Neural cell (in vitro differentiated cells): ENCODE data around the gene CUL3. TPM values are rescaled to one million over a fixed set of nuclear protein-coding genes. Genes with fewer than 3 reads are reported as not detected.

Experiments used
- H2AFZ ChIP-seq: fragments of 200-600, 300-800 bp; sonication (generic), shearing (Covaris generic); 2 replicates; pipeline ENCODE4 v1.6.0; 2014; ENCODE audit warnings: low read depth, mild to moderate bottlenecking, antibody characterized with exemption, low read length, moderate library complexity
- H3F3A ChIP-seq: fragments of 200-600 bp; shearing (Covaris generic); 2 replicates; pipeline ENCODE4 v1.6.1; 2016; ENCODE audit warnings: mild to moderate bottlenecking, moderate library complexity, mixed read lengths, antibody characterized with exemption, low read length; ENCODE audit not compliant: insufficient read depth, poor library complexity, severe bottlenecking
- H3K27ac ChIP-seq: fragments of 200-600, 300-800 bp; sonication (generic), shearing (Covaris generic); 2 replicates; pipeline ENCODE4 v1.5.1; 2014; ENCODE audit warnings: mild to moderate bottlenecking, low read length, moderate library complexity
- H3K27me3 ChIP-seq: fragments of 300-800, 200-600 bp; sonication (generic), shearing (Covaris generic); 2 replicates; pipeline ENCODE4 v1.6.0; 2014; ENCODE audit warnings: mild to moderate bottlenecking, low read depth, low read length, moderate library complexity; ENCODE audit not compliant: insufficient read depth
- H3K36me3 ChIP-seq: fragments of 300-800, 200-600 bp; sonication (generic), shearing (Covaris generic); 2 replicates; pipeline ENCODE4 v1.5.1; 2014; ENCODE audit warnings: mild to moderate bottlenecking, antibody characterized with exemption, low read length, moderate library complexity; ENCODE audit not compliant: insufficient read depth
- H3K4me2 ChIP-seq: fragments of 300-800, 200-600 bp; sonication (generic), shearing (Covaris generic); 2 replicates; pipeline ENCODE4 v1.6.0; 2014; ENCODE audit warnings: mild to moderate bottlenecking, low read length
- H3K4me3 ChIP-seq: fragments of 300-800, 200-600 bp; sonication (generic), shearing (Covaris generic); 2 replicates; pipeline ENCODE4 v1.5.1; 2014; ENCODE audit warnings: mild to moderate bottlenecking, low read length, moderate library complexity
- H3K79me2 ChIP-seq: fragments of 200-600 bp; shearing (Covaris generic); replicated peaks from 2 replicates; pipeline ENCODE4 v1.6.0; 2014; ENCODE audit warnings: mild to moderate bottlenecking, low read length, moderate library complexity; ENCODE audit not compliant: insufficient read depth
- H3K9ac ChIP-seq: fragments of 300-800, 200-600 bp; sonication (generic), shearing (Covaris generic); 2 replicates; pipeline ENCODE4 v1.6.1; 2016; ENCODE audit warnings: mild to moderate bottlenecking, low read length, mixed read lengths
- H3K9me2 ChIP-seq: fragments of 200-600 bp; shearing (Covaris generic); 2 replicates; pipeline ENCODE4 v1.6.1; 2016; ENCODE audit warnings: mild to moderate bottlenecking, low read length, mixed read lengths; ENCODE audit not compliant: insufficient read depth
- H3K9me3 ChIP-seq: fragments of 200-600, 300-800 bp; sonication (generic), shearing (Covaris generic); 2 replicates; pipeline ENCODE4 v1.6.1; 2016; ENCODE audit warnings: mild to moderate bottlenecking, mixed run types, low read length, moderate library complexity, mixed read lengths
- H4K20me1 ChIP-seq: fragments of 200-600 bp; shearing (Covaris generic); 2 replicates; pipeline ENCODE4 v1.6.1; 2016; ENCODE audit warnings: mild to moderate bottlenecking, mixed run types; ENCODE audit not compliant: insufficient read depth
- EP300 ChIP-seq: fragments of 450-650 bp; conservative IDR thresholded peaks from 2 replicates; pipeline ENCODE4 v1.6.1; 2014; ENCODE audit warnings: antibody characterized with exemption, mild to moderate bottlenecking, moderate library complexity; ENCODE audit not compliant: poor library complexity, severe bottlenecking
- EZH2 ChIP-seq: fragments of 200-600, 300-800 bp; shearing (Covaris generic), sonication (generic); IDR thresholded peaks from 2 replicates; pipeline ENCODE4 v1.6.1; 2014; ENCODE audit warnings: antibody characterized with exemption, low read length, borderline replicate concordance, mild to moderate bottlenecking; ENCODE audit not compliant: insufficient read depth, poor library complexity, severe bottlenecking
- MXI1 ChIP-seq: fragments of 450-650 bp; conservative IDR thresholded peaks from 2 replicates; pipeline ENCODE4 v1.6.1; 2014; ENCODE audit warnings: antibody characterized with exemption, mild to moderate bottlenecking; ENCODE audit not compliant: poor library complexity, severe bottlenecking
- POLR2AphosphoS5 ChIP-seq: IDR thresholded peaks from 2 replicates; pipeline ENCODE4 v1.6.1; 2012
- RAD21 ChIP-seq: fragments of 450-650 bp; conservative IDR thresholded peaks from 2 replicates; pipeline ENCODE4 v1.6.1; 2014; ENCODE audit warnings: antibody characterized with exemption, mild to moderate bottlenecking, moderate library complexity
- REST ChIP-seq: IDR thresholded peaks from 2 replicates; pipeline ENCODE4 v1.6.1; 2012; ENCODE audit warnings: borderline replicate concordance
- SMC3 ChIP-seq: fragments of 450-650 bp; conservative IDR thresholded peaks from 2 replicates; pipeline ENCODE4 v1.6.1; 2014; ENCODE audit warnings: antibody characterized with exemption, mild to moderate bottlenecking, moderate library complexity; ENCODE audit not compliant: poor library complexity
- TAF1 ChIP-seq: IDR thresholded peaks from 2 replicates; pipeline ENCODE4 v1.6.1; 2012; ENCODE audit warnings: low read depth
- polyA plus RNA-seq: library from polyadenylated mRNA; depleted of rRNA; stranded (reverse); fragments of >200 nt; gene quantifications from 2 replicates; pipeline ENCODE4 v1.2.3, GENCODE V29; 2014
- TF ChIP-seq, protein P1 (sequence below): fragments of 450-650 bp; IDR thresholded peaks from 2 replicates; pipeline ENCODE4 v1.5.1; 2014; ENCODE audit warnings: antibody characterized with exemption, mild to moderate bottlenecking, moderate library complexity; ENCODE audit not compliant: poor library complexity, severe bottlenecking

Gene CUL3
- polyA plus RNA-seq, 1 donor from 2014 or later, result 53.9 TPM

GRCh38 chr2:224432003-224432579 lies 153.1 kb downstream of the CUL3 start:
- no peaks in the 10 kb centered on the region for H3K27me3 ChIP-seq
- H2AFZ ChIP-seq, result no peak overlapping the region
- TF ChIP-seq TAF1, result no peak
- TF ChIP-seq RAD21, result no peak
- TF ChIP-seq EP300, result no peak
- TF ChIP-seq SMC3, result no peak
- no peak for TF ChIP-seq MXI1
- no peak for TF ChIP-seq REST
- no peak for TF ChIP-seq EZH2
- TF ChIP-seq, protein P1, sequence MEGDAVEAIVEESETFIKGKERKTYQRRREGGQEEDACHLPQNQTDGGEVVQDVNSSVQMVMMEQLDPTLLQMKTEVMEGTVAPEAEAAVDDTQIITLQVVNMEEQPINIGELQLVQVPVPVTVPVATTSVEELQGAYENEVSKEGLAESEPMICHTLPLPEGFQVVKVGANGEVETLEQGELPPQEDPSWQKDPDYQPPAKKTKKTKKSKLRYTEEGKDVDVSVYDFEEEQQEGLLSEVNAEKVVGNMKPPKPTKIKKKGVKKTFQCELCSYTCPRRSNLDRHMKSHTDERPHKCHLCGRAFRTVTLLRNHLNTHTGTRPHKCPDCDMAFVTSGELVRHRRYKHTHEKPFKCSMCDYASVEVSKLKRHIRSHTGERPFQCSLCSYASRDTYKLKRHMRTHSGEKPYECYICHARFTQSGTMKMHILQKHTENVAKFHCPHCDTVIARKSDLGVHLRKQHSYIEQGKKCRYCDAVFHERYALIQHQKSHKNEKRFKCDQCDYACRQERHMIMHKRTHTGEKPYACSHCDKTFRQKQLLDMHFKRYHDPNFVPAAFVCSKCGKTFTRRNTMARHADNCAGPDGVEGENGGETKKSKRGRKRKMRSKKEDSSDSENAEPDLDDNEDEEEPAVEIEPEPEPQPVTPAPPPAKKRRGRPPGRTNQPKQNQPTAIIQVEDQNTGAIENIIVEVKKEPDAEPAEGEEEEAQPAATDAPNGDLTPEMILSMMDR, result no peak
- no peak for TF ChIP-seq POLR2AphosphoS5
- H3K36me3 ChIP-seq, result no peaks in the 10 kb centered on the region
- no peaks in the 10 kb centered on the region for H3K79me2 ChIP-seq
- no peaks in the 10 kb centered on the region for H3F3A ChIP-seq
- no peak overlapping the region for H3K4me3 ChIP-seq
- H3K9me3 ChIP-seq, result no peaks in the 10 kb centered on the region
- H3K9ac ChIP-seq, result no peak overlapping the region
- no peak overlapping the region for H3K27ac ChIP-seq
- no peaks in the 10 kb centered on the region for H3K9me2 ChIP-seq
- no peak overlapping the region for H3K4me2 ChIP-seq
- no peaks in the 10 kb centered on the region for H4K20me1 ChIP-seq

DNA sequence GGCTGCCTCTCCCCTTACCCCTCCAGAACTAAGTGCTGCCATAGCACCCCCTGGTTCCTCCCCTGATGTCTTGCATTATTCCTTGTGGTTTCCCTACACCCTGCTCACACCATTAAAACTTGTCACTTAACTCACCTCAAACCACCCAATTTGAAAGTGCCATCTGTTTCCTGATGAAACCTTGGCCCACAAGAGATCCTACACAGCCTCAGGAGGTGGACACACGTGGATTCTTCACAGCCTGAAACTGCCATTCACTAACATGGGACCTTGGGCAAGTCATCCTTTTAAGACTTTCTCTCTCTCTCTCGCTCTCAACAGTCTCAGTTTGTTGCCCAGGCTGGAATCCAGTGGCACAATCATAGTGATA lies 155.7 kb downstream of the CUL3 start:
- Histone ChIP-seq H3K9me3 (no peaks in the 10 kb centered on the region), H3K36me3 (no peaks in the 10 kb centered on the region), H3K9me2 (no peaks in the 10 kb centered on the region), H3K27ac (no peak overlapping the region), H4K20me1 (no peaks in the 10 kb centered on the region), H3K9ac (no peak overlapping the region), H3K27me3 (no peaks in the 10 kb centered on the region), H2AFZ (no peak overlapping the region), H3K4me2 (no peak overlapping the region), H3K4me3 (no peak overlapping the region), H3F3A (no peaks in the 10 kb centered on the region), H3K79me2 (no peaks in the 10 kb centered on the region)
- TF ChIP-seq, protein P1, result no peak
- no peak for TF ChIP-seq MXI1
- no peak for TF ChIP-seq EP300
- no peak for TF ChIP-seq REST
- TF ChIP-seq SMC3, result no peak
- no peak for TF ChIP-seq RAD21
- TF ChIP-seq POLR2AphosphoS5, result no peak
- no peak for TF ChIP-seq TAF1
- no peak for TF ChIP-seq EZH2
